HG03196 (cell line): ENCODE measurements around the gene TTC4.
A peak's percentile ranks its signal among the peaks of the same experiment; 100 is the strongest.
"Not testable (repeated sequence)": the region's sequence is repeated elsewhere in the genome, so short reads cannot be mapped to it uniquely, and the experiment has no call there.

Experiments used
- ATAC-seq: cut with Tn5 transposase; IDR thresholded peaks from one replicate; pipeline ENCODE4 v1.9.1; 2021; ENCODE audit not compliant: unreplicated experiment

The TTC4 gene

GRCh38 chr1:54745274-54745673 lies 29.6 kb downstream of the TTC4 start:
- no peak for ATAC-seq

GRCh38 chr1:54745864-54746263 lies 30.2 kb downstream of the TTC4 start:
- ATAC-seq: no peak

GRCh38 chr1:54748094-54748835 lies 32.6 kb downstream of the TTC4 start:
- ATAC-seq: no peak

- no peak for ATAC-seq
Measured at GRCh38 chr1:54750596-54750995, 34.9 kb downstream of the TTC4 start.

- no peak for ATAC-seq
Measured at GRCh38 chr1:54751426-54751825, 35.8 kb downstream of the TTC4 start.

- no peak for ATAC-seq
Measured at GRCh38 chr1:54754045-54754444, 38.4 kb downstream of the TTC4 start.

GRCh38 chr1:54754486-54755285 lies 39.0 kb downstream of the TTC4 start:
- no peak for ATAC-seq

GRCh38 chr1:54757833-54758232 lies 42.2 kb downstream of the TTC4 start:
- ATAC-seq: no peak

GRCh38 chr1:54758678-54759348 lies 43.2 kb downstream of the TTC4 start:
- no peak for ATAC-seq

GRCh38 chr1:54763816-54764132 lies 48.1 kb downstream of the TTC4 start:
- ATAC-seq: no peak

- ATAC-seq: peak; percentile 95
Measured at GRCh38 chr1:54764133-54764921, 48.7 kb downstream of the TTC4 start, which contains the start of gene PARS2. PARS2 (minus strand) TSS chr1:54764523; CDS start chr1:54759161, 5,362 bp downstream.

GRCh38 chr1:54764922-54765561 lies 49.4 kb downstream of the TTC4 start:
- ATAC-seq: peak; percentile 6

GRCh38 chr1:54766726-54767125 lies 51.1 kb downstream of the TTC4 start:
- no peak for ATAC-seq

GRCh38 chr1:54767526-54767925 lies 51.9 kb downstream of the TTC4 start:
- no peak for ATAC-seq

GRCh38 chr1:54768093-54768492 lies 52.4 kb downstream of the TTC4 start:
- ATAC-seq: no peak

- ATAC-seq: no peak
Measured at GRCh38 chr1:54772951-54773350, 57.3 kb downstream of the TTC4 start.

- ATAC-seq: no peak
Measured at GRCh38 chr1:54774820-54775498, 59.3 kb downstream of the TTC4 start.

GRCh38 chr1:54775828-54776721 lies 60.4 kb downstream of the TTC4 start:
- not testable (repeated sequence) for ATAC-seq

- ATAC-seq: no peak
Measured at GRCh38 chr1:54777011-54777410, 61.4 kb downstream of the TTC4 start.
